SK-N-MC (cell line): ENCODE results near the gene WDR27.

ENCODE experiments used
- EZH2 ChIP-seq: fragments of 200-600 bp; sonication (generic); IDR thresholded peaks from one replicate; pipeline ENCODE4 v1.6.1; 2017; ENCODE audit warnings: antibody characterized with exemption
- POLR2AphosphoS5 ChIP-seq: IDR thresholded peaks from 2 replicates; pipeline ENCODE4 v1.6.1; 2012; ENCODE audit warnings: mild to moderate bottlenecking, low read depth, low read length, borderline replicate concordance

GRCh38 chr6:169559592-169559991, 142.2 kb downstream of the WDR27 start:
- TF ChIP-seq POLR2AphosphoS5: no peak
- no peak for TF ChIP-seq EZH2
